Nephron progenitor cell (in vitro differentiated cells): ENCODE data around the gene CPA4.

ENCODE experiments used
- DNase-seq: peaks from one replicate; pipeline ENCODE4 v3.0.0; 2021
- H3K27ac Mint-ChIP-seq: 2 replicates; pipeline ENCODE4 v1.8.0; 2021; ENCODE audit warnings: mild to moderate bottlenecking, moderate library complexity, mixed read lengths
- H3K27me3 Mint-ChIP-seq: 2 replicates; pipeline ENCODE4 v1.8.0; 2021; ENCODE audit warnings: mild to moderate bottlenecking, low read depth, mixed read lengths; ENCODE audit not compliant: poor library complexity
- H3K36me3 Mint-ChIP-seq: 2 replicates; pipeline ENCODE4 v1.8.0; 2021; ENCODE audit warnings: low read depth, mixed read lengths
- H3K4me1 Mint-ChIP-seq: 2 replicates; pipeline ENCODE4 v1.8.0; 2021; ENCODE audit warnings: mixed read lengths
- H3K4me3 Mint-ChIP-seq: 2 replicates; pipeline ENCODE4 v1.8.0; 2021; ENCODE audit warnings: mild to moderate bottlenecking, moderate library complexity, mixed read lengths
- H3K9me3 Mint-ChIP-seq: 2 replicates; pipeline ENCODE4 v1.8.0; 2021; ENCODE audit warnings: mild to moderate bottlenecking, moderate library complexity, mixed read lengths
- CTCF ChIP-seq: fragments of 200-600 bp; sonication (generic); IDR thresholded peaks from 2 replicates; pipeline ENCODE4 v1.5.0; 2021; ENCODE audit warnings: antibody characterized with exemption

Gene CPA4

GRCh38 chr7:130277763-130278643 is 15.0 kb upstream of the CPA4 start:
- Mint-ChIP-seq H3K27me3 (peaks cover 3% of the 10 kb centered on the region), H3K4me1 (peaks cover 66% of the 10 kb centered on the region), H3K9me3 (no peaks in the 10 kb centered on the region), H3K36me3 (peaks cover 4% of the 10 kb centered on the region), H3K4me3 (no peak overlapping the region), H3K27ac (peak overlapping the region; percentile 63)
- peak; percentile 48 for TF ChIP-seq CTCF
- peak; percentile 55 for DNase-seq

- TF ChIP-seq CTCF = no peak
- no peak for DNase-seq
- H3K4me3 Mint-ChIP-seq = no peak overlapping the region
- no peaks in the 10 kb centered on the region for H3K27me3 Mint-ChIP-seq
- H3K9me3 Mint-ChIP-seq = no peaks in the 10 kb centered on the region
- peaks cover 7% of the 10 kb centered on the region for H3K36me3 Mint-ChIP-seq
- H3K4me1 Mint-ChIP-seq = peaks cover 58% of the 10 kb centered on the region
- H3K27ac Mint-ChIP-seq = no peak overlapping the region
These were observed 14.1 kb upstream of the CPA4 start for GRCh38 chr7:130278860-130279259.

- H3K27ac Mint-ChIP-seq = no peak overlapping the region
These were observed 13.7 kb upstream of the CPA4 start for GRCh38 chr7:130279286-130279685.

GRCh38 chr7:130279906-130280305 is 13.1 kb upstream of the CPA4 start:
- peaks cover 47% of the 10 kb centered on the region for H3K4me1 Mint-ChIP-seq
- H3K4me3 Mint-ChIP-seq = no peak overlapping the region
- H3K27ac Mint-ChIP-seq = no peak overlapping the region
- TF ChIP-seq CTCF = no peak
- peaks cover 7% of the 10 kb centered on the region for H3K9me3 Mint-ChIP-seq
- peaks cover 14% of the 10 kb centered on the region for H3K36me3 Mint-ChIP-seq
- H3K27me3 Mint-ChIP-seq = no peaks in the 10 kb centered on the region
- DNase-seq = no peak

More at GRCh38 chr7:130279286-130279685, 13.7 kb upstream of the CPA4 start:
- Mint-ChIP-seq H3K4me3 (no peak overlapping the region), H3K27me3 (no peaks in the 10 kb centered on the region), H3K4me1 (peaks cover 54% of the 10 kb centered on the region), H3K9me3 (peaks cover 4% of the 10 kb centered on the region), H3K36me3 (peaks cover 11% of the 10 kb centered on the region)
- no peak for TF ChIP-seq CTCF
- DNase-seq = no peak

- H3K27ac Mint-ChIP-seq = no peak overlapping the region
- peaks cover 10% of the 10 kb centered on the region for H3K9me3 Mint-ChIP-seq
- no peak overlapping the region for H3K4me3 Mint-ChIP-seq
- no peaks in the 10 kb centered on the region for H3K27me3 Mint-ChIP-seq
- H3K4me1 Mint-ChIP-seq = peaks cover 34% of the 10 kb centered on the region
- DNase-seq = no peak
- no peak for TF ChIP-seq CTCF
- H3K36me3 Mint-ChIP-seq = peaks cover 18% of the 10 kb centered on the region
These were observed 11.7 kb upstream of the CPA4 start for GRCh38 chr7:130281260-130281659.

GRCh38 chr7:130286881-130287280 is 6.1 kb upstream of the CPA4 start:
- TF ChIP-seq CTCF = no peak
- peaks cover 33% of the 10 kb centered on the region for H3K4me1 Mint-ChIP-seq
- H3K27ac Mint-ChIP-seq = no peak overlapping the region
- peaks cover 7% of the 10 kb centered on the region for H3K27me3 Mint-ChIP-seq
- peaks cover 23% of the 10 kb centered on the region for H3K9me3 Mint-ChIP-seq
- DNase-seq = no peak
- H3K4me3 Mint-ChIP-seq = no peak overlapping the region
- peaks cover 26% of the 10 kb centered on the region for H3K36me3 Mint-ChIP-seq
